Measurements from ENCODE around the gene NPDC1. TPM values are rescaled to one million over a fixed set of nuclear protein-coding genes. Genes with fewer than 3 reads are reported as not detected.

NPDC1 gene
- total RNA-seq: 62.0 and 73.2 TPM in 2 replicates
- long read RNA-seq: 0 reads

- Mint-ChIP-seq H3K27me3 (peaks cover 25% of the 10 kb centered on the region), H3K9me3 (ENCODE audit: low read depth) (no peaks in the 10 kb centered on the region), H3K4me3 (ENCODE audit: low read depth) (peak within 1 kb of the TSS; percentile 73), H3K27ac (no peak within 1 kb of the TSS), H3K4me1 (ENCODE audit: low read depth) (peaks cover 2% of the 10 kb centered on the region), H3K36me3 (ENCODE audit: insufficient read depth) (no peaks in the 10 kb centered on the region)
- peak; percentile 94 for DNase-seq (ENCODE audit: low spot score, unreplicated experiment)
- peak; percentile 91 for TF ChIP-seq CTCF (IDR thresholded peaks at IDR 0.05; ENCODE audit: unreplicated experiment)
Measured at GRCh38 chr9:137046088-137046787, at the start of gene NPDC1. Gene NPDC1 (minus strand): TSS chr9:137046177. CDS start chr9:137045989, 188 bp downstream.

GRCh38 chr9:137089232-137089947, 43.4 kb upstream of the NPDC1 start:
- H3K4me1 Mint-ChIP-seq (ENCODE audit: low read depth): peaks cover 11% of the 10 kb centered on the region
- H3K27ac Mint-ChIP-seq: no peak overlapping the region
- no peak overlapping the region for H3K4me3 Mint-ChIP-seq (ENCODE audit: low read depth)

GRCh38 chr9:137088121-137088520, 42.1 kb upstream of the NPDC1 start:
- Mint-ChIP-seq H3K9me3 (ENCODE audit: low read depth) (no peaks in the 10 kb centered on the region), H3K4me1 (ENCODE audit: low read depth) (peaks cover 11% of the 10 kb centered on the region), H3K27me3 (peaks cover 15% of the 10 kb centered on the region), H3K36me3 (ENCODE audit: insufficient read depth) (peaks cover 5% of the 10 kb centered on the region), H3K27ac (no peak overlapping the region), H3K4me3 (ENCODE audit: low read depth) (peak overlapping the region; percentile 81)
- TF ChIP-seq CTCF (IDR thresholded peaks at IDR 0.05; ENCODE audit: unreplicated experiment): no peak
- DNase-seq (ENCODE audit: low spot score, unreplicated experiment): no peak

More at GRCh38 chr9:137089232-137089947, 43.4 kb upstream of the NPDC1 start:
- TF ChIP-seq CTCF (IDR thresholded peaks at IDR 0.05; ENCODE audit: unreplicated experiment): no peak
- peaks cover 5% of the 10 kb centered on the region for H3K36me3 Mint-ChIP-seq (ENCODE audit: insufficient read depth)
- no peak for DNase-seq (ENCODE audit: low spot score, unreplicated experiment)
- H3K9me3 Mint-ChIP-seq (ENCODE audit: low read depth): no peaks in the 10 kb centered on the region
- H3K27me3 Mint-ChIP-seq: peaks cover 6% of the 10 kb centered on the region

GRCh38 chr9:137087409-137087925, 41.5 kb upstream of the NPDC1 start:
- Mint-ChIP-seq H3K4me1 (ENCODE audit: low read depth) (peaks cover 11% of the 10 kb centered on the region), H3K27me3 (peaks cover 15% of the 10 kb centered on the region), H3K27ac (peak overlapping the region; percentile 88), H3K9me3 (ENCODE audit: low read depth) (no peaks in the 10 kb centered on the region), H3K36me3 (ENCODE audit: insufficient read depth) (peaks cover 1% of the 10 kb centered on the region), H3K4me3 (ENCODE audit: low read depth) (peak overlapping the region; percentile 81)
- no peak for TF ChIP-seq CTCF (IDR thresholded peaks at IDR 0.05; ENCODE audit: unreplicated experiment)
- DNase-seq (ENCODE audit: low spot score, unreplicated experiment): no peak
